ENCODE data around the gene USP25.

The USP25 gene

GRCh38 chr21:15766952-15767603 is 37.3 kb downstream of the USP25 start:
- no peak for DNase-seq

- DNase-seq, result no peak
Observed at GRCh38 chr21:15768045-15768601, 38.3 kb downstream of the USP25 start.

- DNase-seq, result no peak
Observed at GRCh38 chr21:15768853-15769252, 39.1 kb downstream of the USP25 start.

- no peak for DNase-seq
Observed at GRCh38 chr21:15771311-15771710, 41.5 kb downstream of the USP25 start.

GRCh38 chr21:15772654-15773053 is 42.9 kb downstream of the USP25 start:
- DNase-seq, result no peak

- DNase-seq, result no peak
Observed at GRCh38 chr21:15774590-15774989, 44.8 kb downstream of the USP25 start.

- no peak for DNase-seq
Observed at GRCh38 chr21:15775291-15775690, 45.5 kb downstream of the USP25 start.

- no peak for DNase-seq
Observed at GRCh38 chr21:15775981-15776380, 46.2 kb downstream of the USP25 start.

GRCh38 chr21:15776818-15777217 is 47.0 kb downstream of the USP25 start:
- no peak for DNase-seq

GRCh38 chr21:15781986-15782385 is 52.2 kb downstream of the USP25 start:
- no peak for DNase-seq

- no peak for DNase-seq
Observed at GRCh38 chr21:15788847-15789523, 59.2 kb downstream of the USP25 start.

GRCh38 chr21:15793109-15793508 is 63.3 kb downstream of the USP25 start:
- DNase-seq, result no peak

GRCh38 chr21:15793550-15794235 is 63.9 kb downstream of the USP25 start:
- no peak for DNase-seq

- DNase-seq, result no peak
Observed at GRCh38 chr21:15794277-15794912, 64.6 kb downstream of the USP25 start.

GRCh38 chr21:15795533-15795932 is 65.8 kb downstream of the USP25 start:
- DNase-seq, result no peak

- no peak for DNase-seq
Observed at GRCh38 chr21:15797577-15798363, 68.0 kb downstream of the USP25 start.

- DNase-seq, result no peak
Observed at GRCh38 chr21:15801352-15801863, 71.6 kb downstream of the USP25 start.

GRCh38 chr21:15804247-15805005 is 74.6 kb downstream of the USP25 start:
- DNase-seq, result no peak

- DNase-seq, result no peak
Observed at GRCh38 chr21:15809065-15809464, 79.3 kb downstream of the USP25 start.

GRCh38 chr21:15809818-15810217 is 80.0 kb downstream of the USP25 start:
- DNase-seq, result no peak

GRCh38 chr21:15815285-15815684 is 85.5 kb downstream of the USP25 start:
- DNase-seq, result no peak

- DNase-seq, result no peak
Observed at GRCh38 chr21:15820327-15820726, 90.5 kb downstream of the USP25 start.

Measured in stimulated activated naive CD4-positive, alpha-beta T cell treated with Interleukin-2 at 50 U/mL for 16 hours (primary cell).